Liver (tissue), 9 donors: ENCODE measurements around the gene MT2A. TPM values are rescaled to one million over a fixed set of nuclear protein-coding genes. Genes with fewer than 3 reads are reported as not detected.

ENCODE experiments used
- DNase-seq: peaks from one replicate; pipeline ENCODE4 v3.0.0-alpha.2; 2017; ENCODE audit warnings: low spot score
- H3K27ac ChIP-seq, 2 donors: one replicate each; pipeline ENCODE4 v1.7.0; 2013; ENCODE audit warnings: inconsistent platforms in 2 of 2, low read length in 2 of 2, control low read depth in 1 of 2, low read depth in 1 of 2, mild to moderate bottlenecking in 1 of 2
- H3K27me3 ChIP-seq, 4 donors: one replicate each; pipeline versions ENCODE4 v1.6.1 to v1.7.0; 2013; ENCODE audit warnings: low read length in 3 of 4, inconsistent platforms in 1 of 4, mild to moderate bottlenecking in 1 of 4, moderate library complexity in 1 of 4; ENCODE audit not compliant: control insufficient read depth in 4 of 4, insufficient read depth in 4 of 4
- H3K36me3 ChIP-seq, 4 donors: one replicate each; pipeline versions ENCODE4 v1.6.1 to v1.7.0; 2013; ENCODE audit warnings: low read length in 3 of 4, mild to moderate bottlenecking in 3 of 4, low read depth in 1 of 4, moderate library complexity in 1 of 4; ENCODE audit not compliant: control insufficient read depth in 4 of 4, insufficient read depth in 3 of 4
- H3K4me1 ChIP-seq, 4 donors: one replicate each; pipeline versions ENCODE4 v1.6.1 to v1.7.0; 2013; ENCODE audit warnings: low read length in 3 of 4, mild to moderate bottlenecking in 3 of 4, moderate library complexity in 1 of 4; ENCODE audit not compliant: control insufficient read depth in 4 of 4, insufficient read depth in 4 of 4
- H3K4me3 ChIP-seq, 3 donors: one replicate each; pipeline versions ENCODE4 v1.6.1 to v1.7.0; 2013; ENCODE audit warnings: low read length in 3 of 3, control low read depth in 1 of 3, low read depth in 1 of 3, mild to moderate bottlenecking in 1 of 3
- H3K9ac ChIP-seq, 2 donors: one replicate each; pipeline ENCODE4 v1.7.0; 2013; ENCODE audit warnings: low read length in 2 of 2, mild to moderate bottlenecking in 2 of 2, moderate library complexity in 2 of 2, control low read depth in 1 of 2, low read depth in 1 of 2
- H3K9me3 ChIP-seq, 4 donors: one replicate each; pipeline versions ENCODE4 v1.6.1 to v1.7.0; 2013; ENCODE audit warnings: low read length in 3 of 4; ENCODE audit not compliant: control insufficient read depth in 4 of 4
- CTCF ChIP-seq: fragments of 150-350 bp; IDR thresholded peaks from 2 replicates; pipeline ENCODE4 v1.5.1; 2017; ENCODE audit warnings: improper control_type of control experiment, low read depth, low read length; ENCODE audit not compliant: missing input control
- FOXA1 ChIP-seq: IDR thresholded peaks from 2 replicates; pipeline ENCODE4 v1.6.1; 2016; ENCODE audit warnings: antibody characterized with exemption
- HNF4A ChIP-seq, 2 donors: conservative IDR thresholded peaks; 2 replicates each; pipeline ENCODE4 v1.6.1; 2016; ENCODE audit warnings: antibody characterized with exemption in 2 of 2, mild to moderate bottlenecking in 2 of 2
- HNF4G ChIP-seq: IDR thresholded peaks from 2 replicates; pipeline ENCODE4 v1.6.1; 2016; ENCODE audit warnings: antibody characterized with exemption
- JUND ChIP-seq, 2 donors: IDR thresholded peaks; 2 replicates each; pipeline ENCODE4 v1.6.1; 2016; ENCODE audit warnings: antibody characterized with exemption in 2 of 2
- NR2F2 ChIP-seq: IDR thresholded peaks from 2 replicates; pipeline ENCODE4 v1.6.1; 2016; ENCODE audit warnings: antibody characterized with exemption
- RAD21 ChIP-seq, 2 donors: IDR thresholded peaks; 2 replicates each; pipeline ENCODE4 v1.6.1; 2016; ENCODE audit warnings: antibody characterized with exemption in 2 of 2, mild to moderate bottlenecking in 2 of 2
- RXRA ChIP-seq, 2 donors: IDR thresholded peaks; 2 replicates each; pipeline ENCODE4 v1.6.1; 2017 to 2018; ENCODE audit warnings: antibody characterized with exemption in 2 of 2, mild to moderate bottlenecking in 1 of 2
- SP1 ChIP-seq: IDR thresholded peaks from 2 replicates; pipeline ENCODE4 v1.6.1; 2018; ENCODE audit warnings: antibody characterized with exemption, mild to moderate bottlenecking
- TAF1 ChIP-seq: conservative IDR thresholded peaks from 2 replicates; pipeline ENCODE4 v1.6.1; 2016; ENCODE audit warnings: antibody characterized with exemption, mild to moderate bottlenecking
- YY1 ChIP-seq: IDR thresholded peaks from 2 replicates; pipeline ENCODE4 v1.6.1; 2016; ENCODE audit warnings: antibody characterized with exemption, mild to moderate bottlenecking
- ZBTB33 ChIP-seq: IDR thresholded peaks from 2 replicates; pipeline ENCODE4 v1.6.1; 2016; ENCODE audit warnings: antibody characterized with exemption
- WGBS: extraction: QIAGEN DNeasy Blood & Tissue Kit; methylation state at CpG from one replicate; pipeline ENCODE4 v1.1.7; 2013; 5-methylcytosine and 5-hydroxymethylcytosine counted together
- polyA plus RNA-seq, 2 donors: library from polyadenylated mRNA; stranded (reverse) in 1 of 2; unstranded in 1 of 2; fragments of 200-250 nt in 1 of 2; fragments of >200 nt in 1 of 2; fragmentation: Nextera tagmentation in 1 of 2; extraction: Ambion mirVana in 1 of 2; gene quantifications; one replicate each; pipeline versions ENCODE4 v1.2.1 to v1.2.3, GENCODE V29; 2013 to 2015
- total RNA-seq, 2 donors: library from RNA; depleted of rRNA; stranded (reverse); fragments of >200 nt; gene quantifications; one replicate each; pipeline ENCODE4 v1.2.3, GENCODE V29; 2014
- TF ChIP-seq, protein P1 (sequence below): IDR thresholded peaks from 2 replicates; pipeline ENCODE4 v1.6.1; 2016; ENCODE audit warnings: antibody characterized with exemption, mild to moderate bottlenecking
- TF ChIP-seq, protein P2 (sequence below): IDR thresholded peaks from 2 replicates; pipeline ENCODE4 v1.6.1; 2016; ENCODE audit warnings: antibody characterized with exemption
- donor health status: healthy.
- donor health status: healthy.
- donor health status: healthy.
- donor health status: healthy.
- donor health status: healthy.

MT2A gene
- total and polyA plus RNA-seq, 4 donors, result 45.8 to 5,206 (median 2,233) TPM

DNA sequence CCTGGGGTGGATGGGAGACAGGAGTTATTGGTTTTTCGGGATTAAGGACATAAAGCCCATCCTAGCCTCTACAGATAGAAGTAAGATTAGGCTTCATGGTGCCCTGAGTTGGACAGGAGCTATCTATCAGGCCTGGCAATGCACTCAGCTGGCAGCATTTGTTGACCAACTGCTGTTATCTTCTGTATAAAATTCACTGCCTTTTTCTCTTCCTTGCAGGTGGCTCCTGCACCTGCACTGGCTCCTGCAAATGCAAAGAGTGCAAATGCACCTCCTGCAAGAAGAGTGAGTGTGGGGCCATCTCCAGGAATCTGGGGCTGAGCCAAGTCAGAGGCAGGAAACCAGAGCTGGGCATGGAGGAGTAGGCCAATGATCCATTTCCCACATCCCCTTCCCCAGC lies 30.7 kb downstream of the MT2A start:
- peak overlapping the region; percentile 58 to 60 for H3K27ac ChIP-seq

GRCh38 chr16:56640076-56640475 lies 31.7 kb downstream of the MT2A start:
- TF ChIP-seq SP1, result no peak
- no peak for TF ChIP-seq TAF1
- no peak for TF ChIP-seq ZBTB33
- no peak for TF ChIP-seq HNF4G
- TF ChIP-seq JUND (IDR thresholded peaks at IDR 0.05), result no peak
- no peak for TF ChIP-seq RAD21 (IDR thresholded peaks at IDR 0.05)
- TF ChIP-seq, protein P1, sequence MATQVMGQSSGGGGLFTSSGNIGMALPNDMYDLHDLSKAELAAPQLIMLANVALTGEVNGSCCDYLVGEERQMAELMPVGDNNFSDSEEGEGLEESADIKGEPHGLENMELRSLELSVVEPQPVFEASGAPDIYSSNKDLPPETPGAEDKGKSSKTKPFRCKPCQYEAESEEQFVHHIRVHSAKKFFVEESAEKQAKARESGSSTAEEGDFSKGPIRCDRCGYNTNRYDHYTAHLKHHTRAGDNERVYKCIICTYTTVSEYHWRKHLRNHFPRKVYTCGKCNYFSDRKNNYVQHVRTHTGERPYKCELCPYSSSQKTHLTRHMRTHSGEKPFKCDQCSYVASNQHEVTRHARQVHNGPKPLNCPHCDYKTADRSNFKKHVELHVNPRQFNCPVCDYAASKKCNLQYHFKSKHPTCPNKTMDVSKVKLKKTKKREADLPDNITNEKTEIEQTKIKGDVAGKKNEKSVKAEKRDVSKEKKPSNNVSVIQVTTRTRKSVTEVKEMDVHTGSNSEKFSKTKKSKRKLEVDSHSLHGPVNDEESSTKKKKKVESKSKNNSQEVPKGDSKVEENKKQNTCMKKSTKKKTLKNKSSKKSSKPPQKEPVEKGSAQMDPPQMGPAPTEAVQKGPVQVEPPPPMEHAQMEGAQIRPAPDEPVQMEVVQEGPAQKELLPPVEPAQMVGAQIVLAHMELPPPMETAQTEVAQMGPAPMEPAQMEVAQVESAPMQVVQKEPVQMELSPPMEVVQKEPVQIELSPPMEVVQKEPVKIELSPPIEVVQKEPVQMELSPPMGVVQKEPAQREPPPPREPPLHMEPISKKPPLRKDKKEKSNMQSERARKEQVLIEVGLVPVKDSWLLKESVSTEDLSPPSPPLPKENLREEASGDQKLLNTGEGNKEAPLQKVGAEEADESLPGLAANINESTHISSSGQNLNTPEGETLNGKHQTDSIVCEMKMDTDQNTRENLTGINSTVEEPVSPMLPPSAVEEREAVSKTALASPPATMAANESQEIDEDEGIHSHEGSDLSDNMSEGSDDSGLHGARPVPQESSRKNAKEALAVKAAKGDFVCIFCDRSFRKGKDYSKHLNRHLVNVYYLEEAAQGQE, result no peak
- TF ChIP-seq CTCF, result no peak
- TF ChIP-seq, protein P2, sequence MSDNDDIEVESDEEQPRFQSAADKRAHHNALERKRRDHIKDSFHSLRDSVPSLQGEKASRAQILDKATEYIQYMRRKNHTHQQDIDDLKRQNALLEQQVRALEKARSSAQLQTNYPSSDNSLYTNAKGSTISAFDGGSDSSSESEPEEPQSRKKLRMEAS, result no peak
- no peak for TF ChIP-seq RXRA (IDR thresholded peaks at IDR 0.05)
- TF ChIP-seq FOXA1, result no peak
- TF ChIP-seq NR2F2, result no peak
- no peak for TF ChIP-seq YY1
- peak overlapping the region in 1 of 2 donors; percentile 48 for H3K27ac ChIP-seq
- no peak for DNase-seq
- H3K36me3 ChIP-seq, result no peaks in the 10 kb centered on the region
- WGBS, result 94% methylated on average over 1 of the region's 1 CpG
- H3K9me3 ChIP-seq, result no peaks in the 10 kb centered on the region
- no peaks in the 10 kb centered on the region for H3K27me3 ChIP-seq
- no peak overlapping the region for H3K9ac ChIP-seq
- no peak overlapping the region for H3K4me3 ChIP-seq
- peaks cover 8 to 37% (median 13%) of the 10 kb centered on the region in 4 donors for H3K4me1 ChIP-seq

More for the DNA sequence above, 30.7 kb downstream of the MT2A start:
- Histone ChIP-seq H3K9ac (peak overlapping the region in 1 of 2 donors; percentile 2), H3K4me1 (peaks cover 8 to 34% (median 13%) of the 10 kb centered on the region in 4 donors), H3K36me3 (no peaks in the 10 kb centered on the region), H3K27me3 (no peaks in the 10 kb centered on the region), H3K9me3 (no peaks in the 10 kb centered on the region), H3K4me3 (peak overlapping the region; percentile 49 to 57 (median 55))
- TF ChIP-seq HNF4A (conservative IDR thresholded peaks at IDR 0.05) (peak in 1 of 2 donors; percentile 45), RXRA (IDR thresholded peaks at IDR 0.05) (peak; percentile 17 to 56)
- TF ChIP-seq, protein P2, result no peak
- no peak for DNase-seq
- 38% methylated on average over 1 of the region's 1 CpG for WGBS
